ENCODE data around the gene C2CD4C. TPM values are rescaled to one million over a fixed set of nuclear protein-coding genes. Genes with fewer than 3 reads are reported as not detected.
A peak's percentile ranks its signal among the peaks of the same experiment; 100 is the strongest.
"Not testable (repeated sequence)": the region's sequence is repeated elsewhere in the genome, so short reads cannot be mapped to it uniquely, and the experiment has no call there.

C2CD4C gene
- total RNA-seq, 1 donor from 2014 or later: 0.14 TPM

GRCh38 chr19:418761-419671 is 10.1 kb upstream of the C2CD4C start:
- H3K4me3 Mint-ChIP-seq (ENCODE audit: low read depth): no peak overlapping the region
- no peaks in the 10 kb centered on the region for H3K4me1 Mint-ChIP-seq (ENCODE audit: low read depth)
- intact Hi-C loops (cut with micrococcal nuclease): no loop called here
- no peaks in the 10 kb centered on the region for H3K9me3 Mint-ChIP-seq
- no peak for DNase-seq (ENCODE audit: low spot score)
- H3K27ac Mint-ChIP-seq: no peak overlapping the region
- H3K27me3 Mint-ChIP-seq (ENCODE audit: low read depth): no peaks in the 10 kb centered on the region
- H3K36me3 Mint-ChIP-seq (ENCODE audit: low read depth): no peaks in the 10 kb centered on the region

- DNase-seq (ENCODE audit: low spot score): no peak
- no peaks in the 10 kb centered on the region for H3K9me3 Mint-ChIP-seq
- no peaks in the 10 kb centered on the region for H3K4me1 Mint-ChIP-seq (ENCODE audit: low read depth)
- H3K4me3 Mint-ChIP-seq (ENCODE audit: low read depth): no peak overlapping the region
- intact Hi-C loops (cut with micrococcal nuclease): no loop called here
- H3K27me3 Mint-ChIP-seq (ENCODE audit: low read depth): no peaks in the 10 kb centered on the region
- no peaks in the 10 kb centered on the region for H3K36me3 Mint-ChIP-seq (ENCODE audit: low read depth)
- H3K27ac Mint-ChIP-seq: no peak overlapping the region
Observed at GRCh38 chr19:416416-416815, 7.5 kb upstream of the C2CD4C start.

- H3K27me3 Mint-ChIP-seq (ENCODE audit: low read depth): peaks cover under 1% of the 10 kb centered on the region
- no peaks in the 10 kb centered on the region for H3K4me1 Mint-ChIP-seq (ENCODE audit: low read depth)
- intact Hi-C loops (cut with micrococcal nuclease): no loop called here
- no peak overlapping the region for H3K4me3 Mint-ChIP-seq (ENCODE audit: low read depth)
- no peaks in the 10 kb centered on the region for H3K36me3 Mint-ChIP-seq (ENCODE audit: low read depth)
- DNase-seq (ENCODE audit: low spot score): no peak
- no peak overlapping the region for H3K27ac Mint-ChIP-seq
- H3K9me3 Mint-ChIP-seq: no peaks in the 10 kb centered on the region
Observed at GRCh38 chr19:415292-415691, 6.3 kb upstream of the C2CD4C start.

GRCh38 chr19:413756-414420 is 4.9 kb upstream of the C2CD4C start:
- intact Hi-C loops (cut with micrococcal nuclease): no loop called here
- H3K9me3 Mint-ChIP-seq: no peaks in the 10 kb centered on the region
- H3K27ac Mint-ChIP-seq: no peak overlapping the region
- H3K27me3 Mint-ChIP-seq (ENCODE audit: low read depth): peaks cover 10% of the 10 kb centered on the region
- peaks cover 3% of the 10 kb centered on the region for H3K4me1 Mint-ChIP-seq (ENCODE audit: low read depth)
- DNase-seq (ENCODE audit: low spot score): no peak
- H3K36me3 Mint-ChIP-seq (ENCODE audit: low read depth): no peaks in the 10 kb centered on the region
- H3K4me3 Mint-ChIP-seq (ENCODE audit: low read depth): no peak overlapping the region

- Mint-ChIP-seq H3K4me3 (ENCODE audit: low read depth) (no peak overlapping the region), H3K9me3 (no peaks in the 10 kb centered on the region), H3K27me3 (ENCODE audit: low read depth) (peaks cover 10% of the 10 kb centered on the region), H3K36me3 (ENCODE audit: low read depth) (no peaks in the 10 kb centered on the region), H3K27ac (no peak overlapping the region), H3K4me1 (ENCODE audit: low read depth) (peaks cover 3% of the 10 kb centered on the region)
- no peak for DNase-seq (ENCODE audit: low spot score)
- intact Hi-C loops (cut with micrococcal nuclease): no loop called here
Observed at GRCh38 chr19:412356-413355, 3.7 kb upstream of the C2CD4C start.

- peaks cover 10% of the 10 kb centered on the region for H3K27me3 Mint-ChIP-seq (ENCODE audit: low read depth)
- intact Hi-C loops (cut with micrococcal nuclease): no loop called here
- peaks cover 3% of the 10 kb centered on the region for H3K4me1 Mint-ChIP-seq (ENCODE audit: low read depth)
- no peak overlapping the region for H3K27ac Mint-ChIP-seq
- H3K4me3 Mint-ChIP-seq (ENCODE audit: low read depth): no peak overlapping the region
- no peak for DNase-seq (ENCODE audit: low spot score)
- no peaks in the 10 kb centered on the region for H3K9me3 Mint-ChIP-seq
- no peaks in the 10 kb centered on the region for H3K36me3 Mint-ChIP-seq (ENCODE audit: low read depth)
Observed at GRCh38 chr19:411723-412355, 2.9 kb upstream of the C2CD4C start.

- H3K4me3 Mint-ChIP-seq (ENCODE audit: low read depth); H3K36me3 Mint-ChIP-seq (ENCODE audit: low read depth); H3K4me1 Mint-ChIP-seq (ENCODE audit: low read depth); DNase-seq (ENCODE audit: low spot score); H3K9me3 Mint-ChIP-seq; H3K27ac Mint-ChIP-seq; intact Hi-C loops (cut with micrococcal nuclease): not testable (repeated sequence)
- peaks cover 10% of the 10 kb centered on the region for H3K27me3 Mint-ChIP-seq (ENCODE audit: low read depth)
Observed at GRCh38 chr19:411121-411722, 2.3 kb upstream of the C2CD4C start.

GRCh38 chr19:410243-410781 is 1.4 kb upstream of the C2CD4C start:
- no peak overlapping the region for H3K27ac Mint-ChIP-seq
- H3K4me3 Mint-ChIP-seq (ENCODE audit: low read depth): no peak overlapping the region
- no peak for DNase-seq (ENCODE audit: low spot score)
- H3K27me3 Mint-ChIP-seq (ENCODE audit: low read depth): peaks cover 10% of the 10 kb centered on the region
- H3K4me1 Mint-ChIP-seq (ENCODE audit: low read depth): peaks cover 3% of the 10 kb centered on the region
- no peaks in the 10 kb centered on the region for H3K9me3 Mint-ChIP-seq
- intact Hi-C loops (cut with micrococcal nuclease): no loop called here
- no peaks in the 10 kb centered on the region for H3K36me3 Mint-ChIP-seq (ENCODE audit: low read depth)

- Mint-ChIP-seq H3K4me1 (ENCODE audit: low read depth) (peaks cover 3% of the 10 kb centered on the region), H3K27me3 (ENCODE audit: low read depth) (peaks cover 10% of the 10 kb centered on the region), H3K27ac (no peak overlapping the region), H3K36me3 (ENCODE audit: low read depth) (no peaks in the 10 kb centered on the region), H3K4me3 (ENCODE audit: low read depth) (peak overlapping the region; percentile 39), H3K9me3 (no peaks in the 10 kb centered on the region)
- no peak for DNase-seq (ENCODE audit: low spot score)
- intact Hi-C loops (cut with micrococcal nuclease): no loop called here
Observed at GRCh38 chr19:409516-410242, 732 bp upstream of the C2CD4C start.

- Mint-ChIP-seq H3K4me3 (ENCODE audit: low read depth) (no peak overlapping the region), H3K27ac (no peak overlapping the region), H3K36me3 (ENCODE audit: low read depth) (no peaks in the 10 kb centered on the region), H3K4me1 (ENCODE audit: low read depth) (peaks cover 3% of the 10 kb centered on the region), H3K27me3 (ENCODE audit: low read depth) (peaks cover 10% of the 10 kb centered on the region), H3K9me3 (no peaks in the 10 kb centered on the region)
- DNase-seq (ENCODE audit: low spot score): no peak
- intact Hi-C loops (cut with micrococcal nuclease): no loop called here
Observed at GRCh38 chr19:408441-408901, 476 bp downstream of the C2CD4C start.
